Tibial nerve (tissue), 4 donors: ENCODE results near the gene NUP62. TPM values are rescaled to one million over a fixed set of nuclear protein-coding genes. Genes with fewer than 3 reads are reported as not detected.

ENCODE experiments used
- DNase-seq, 2 donors: peaks; one replicate each; pipeline ENCODE4 v3.0.0-alpha.2; 2019; ENCODE audit warnings: low spot score in 2 of 2
- H3K27ac ChIP-seq, 4 donors: fragments of 200-600 bp; sonication (generic) in 3 of 4; one replicate each; pipeline ENCODE4 v1.5.1; 2017 to 2019; ENCODE audit warnings: mild to moderate bottlenecking in 1 of 4
- H3K27me3 ChIP-seq, 2 donors: fragments of 200-600 bp; sonication (generic) in 1 of 2; one replicate each; pipeline versions ENCODE4 v1.5.1 to v1.6.0; 2017 to 2019
- H3K36me3 ChIP-seq, 3 donors: fragments of 200-600 bp; sonication (generic); one replicate each; pipeline ENCODE4 v1.5.1; 2018 to 2019
- H3K4me1 ChIP-seq, 4 donors: fragments of 200-600 bp; sonication (generic) in 3 of 4; one replicate each; pipeline ENCODE4 v1.5.1; 2017 to 2019
- H3K4me3 ChIP-seq, 4 donors: fragments of 200-600 bp; sonication (generic) in 3 of 4; one replicate each; pipeline ENCODE4 v1.5.1; 2017 to 2019; ENCODE audit warnings: mild to moderate bottlenecking in 1 of 4, moderate library complexity in 1 of 4
- H3K9me3 ChIP-seq, 4 donors: fragments of 200-600 bp; sonication (generic) in 3 of 4; one replicate each; pipeline ENCODE4 v1.5.1; 2017 to 2019
- CTCF ChIP-seq, 5 experiments: fragments of 200-600 bp in 3 of 5; fragments of 450-650 bp in 2 of 5; sonication (generic) in 3 of 5; IDR thresholded peaks; one replicate each; pipeline ENCODE4 v1.5.1; 2016 to 2019; ENCODE audit warnings: antibody characterized with exemption in 5 of 5, mild to moderate bottlenecking in 3 of 5, moderate library complexity in 2 of 5
- EP300 ChIP-seq, 2 donors: sonication (generic); formaldehyde crosslinking; IDR thresholded peaks; one replicate each; pipeline ENCODE4 v1.6.1; 2017; ENCODE audit warnings: antibody characterized with exemption in 2 of 2, mild to moderate bottlenecking in 1 of 2
- POLR2A ChIP-seq, 2 donors: fragments of 450-650 bp; IDR thresholded peaks; one replicate each; pipeline ENCODE4 v1.6.1; 2017; ENCODE audit warnings: antibody characterized with exemption in 2 of 2, mild to moderate bottlenecking in 2 of 2, moderate library complexity in 2 of 2
- WGBS, 2 donors: methylation state at CpG; one replicate each; pipeline ENCODE4 v1.1.5; 2018; 5-methylcytosine and 5-hydroxymethylcytosine counted together
- total RNA-seq, 4 donors: library from RNA; depleted of rRNA; stranded (reverse); fragments of >200 nt; gene quantifications; one replicate each; pipeline ENCODE4 v1.1.0, GENCODE V29; 2016

The NUP62 gene
- total RNA-seq, 4 donors from 2014 or later, result 32.8 to 43.5 (median 38.7) TPM

GRCh38 chr19:49876422-49877019 is 52.8 kb downstream of the NUP62 start:
- Histone ChIP-seq H3K4me1 (peaks cover 0 to 56% (median 15%) of the 10 kb centered on the region in 4 donors), H3K36me3 (peaks cover 10 to 58% (median 12%) of the 10 kb centered on the region in 3 donors), H3K9me3 (no peaks in the 10 kb centered on the region), H3K27me3 (no peaks in the 10 kb centered on the region), H3K4me3 (peak overlapping the region; percentile 78 to 88 (median 80)), H3K27ac (peak overlapping the region; percentile 97 to 100 (median 98))
- WGBS, 2 donors, result 0 to 1% methylated on average over 18 to 40 of the region's 46 CpGs
- TF ChIP-seq CTCF (IDR thresholded peaks at IDR 0.05) (no peak), EP300 (IDR thresholded peaks at IDR 0.05) (peak; percentile 79 to 92), POLR2A (IDR thresholded peaks at IDR 0.05) (peak in 1 of 2 donors; percentile 37)
- peak; percentile 96 to 97 for DNase-seq

GRCh38 chr19:49875857-49876421 is 53.4 kb downstream of the NUP62 start:
- peaks cover 6 to 58% (median 8%) of the 10 kb centered on the region in 3 donors for H3K36me3 ChIP-seq
- no peaks in the 10 kb centered on the region for H3K9me3 ChIP-seq
- H3K4me1 ChIP-seq, result peaks cover 0 to 62% (median 15%) of the 10 kb centered on the region in 4 donors
- H3K4me3 ChIP-seq, result peak overlapping the region; percentile 78 to 88 (median 80)
- H3K27me3 ChIP-seq, result no peaks in the 10 kb centered on the region
- no peak for TF ChIP-seq POLR2A (IDR thresholded peaks at IDR 0.05)
- TF ChIP-seq EP300 (IDR thresholded peaks at IDR 0.05), result no peak
- no peak for TF ChIP-seq CTCF (IDR thresholded peaks at IDR 0.05)
- 0 to 1% methylated on average over 14 to 16 of the region's 28 CpGs for WGBS, 2 donors
- peak in 1 of 2 donors; percentile 55 for DNase-seq
- peak overlapping the region; percentile 97 to 100 (median 98) for H3K27ac ChIP-seq

GRCh38 chr19:49875177-49875576 is 54.1 kb downstream of the NUP62 start:
- no peak for DNase-seq
- peak overlapping the region in 2 of 4 donors; percentile 80 to 88 for H3K4me3 ChIP-seq
- WGBS, 2 donors, result 77 to 78% methylated on average over 4 of the region's 4 CpGs
- H3K27ac ChIP-seq, result peak overlapping the region; percentile 97 to 100 (median 98)
- H3K36me3 ChIP-seq, result peaks cover 0 to 53% (median 2%) of the 10 kb centered on the region in 3 donors
- TF ChIP-seq POLR2A (IDR thresholded peaks at IDR 0.05), result no peak
- TF ChIP-seq EP300 (IDR thresholded peaks at IDR 0.05), result no peak
- H3K9me3 ChIP-seq, result no peaks in the 10 kb centered on the region
- no peaks in the 10 kb centered on the region for H3K27me3 ChIP-seq
- H3K4me1 ChIP-seq, result peaks cover 0 to 64% (median 21%) of the 10 kb centered on the region in 4 donors

GRCh38 chr19:49874503-49875157 is 54.7 kb downstream of the NUP62 start:
- Histone ChIP-seq H3K4me1 (peaks cover 0 to 64% (median 25%) of the 10 kb centered on the region in 4 donors), H3K36me3 (peaks cover 0 to 47% (median 2%) of the 10 kb centered on the region in 3 donors), H3K4me3 (no peak overlapping the region), H3K27me3 (no peaks in the 10 kb centered on the region), H3K27ac (peak overlapping the region in 1 of 4 donors; percentile 98), H3K9me3 (no peaks in the 10 kb centered on the region)
- TF ChIP-seq CTCF (IDR thresholded peaks at IDR 0.05) (no peak), EP300 (IDR thresholded peaks at IDR 0.05) (no peak), POLR2A (IDR thresholded peaks at IDR 0.05) (no peak)
- no peak for DNase-seq
- WGBS, 2 donors, result 91 to 96% methylated on average over 11 of the region's 11 CpGs

- no peak for DNase-seq
- Histone ChIP-seq H3K4me1 (peaks cover 0 to 60% (median 25%) of the 10 kb centered on the region in 4 donors), H3K9me3 (no peaks in the 10 kb centered on the region), H3K27me3 (no peaks in the 10 kb centered on the region), H3K27ac (no peak overlapping the region), H3K36me3 (peaks cover 0 to 39% (median 0%) of the 10 kb centered on the region in 3 donors), H3K4me3 (no peak overlapping the region)
- WGBS, 2 donors, result 79 to 82% methylated on average over 10 of the region's 10 CpGs
- TF ChIP-seq EP300 (IDR thresholded peaks at IDR 0.05), result no peak
- TF ChIP-seq POLR2A (IDR thresholded peaks at IDR 0.05), result no peak
- TF ChIP-seq CTCF (IDR thresholded peaks at IDR 0.05), result no peak
These were observed 55.5 kb downstream of the NUP62 start for GRCh38 chr19:49873834-49874233.
